Neural progenitor cell (in vitro differentiated cells): Measurements from ENCODE around the gene METTL1.

Source experiments
- EZH2 ChIP-seq: fragments of 200-600 bp; sonication (generic); IDR thresholded peaks from 2 replicates; pipeline ENCODE4 v1.6.1; 2017; ENCODE audit warnings: antibody characterized with exemption, mild to moderate bottlenecking, moderate library complexity
- EZH2phosphoT487 ChIP-seq: fragments of 200-600 bp; sonication (generic); IDR thresholded peaks from 2 replicates; pipeline ENCODE4 v1.6.1; 2017; ENCODE audit warnings: antibody characterized with exemption
- TF ChIP-seq, protein P1 (sequence below): fragments of 200-600 bp; sonication (generic); IDR thresholded peaks from 2 replicates; pipeline ENCODE4 v1.5.1; 2017; ENCODE audit warnings: antibody characterized with exemption, mild to moderate bottlenecking

GRCh38 chr12:57723630-57723962 lies 48.3 kb downstream of the METTL1 start:
- TF ChIP-seq, protein P1, sequence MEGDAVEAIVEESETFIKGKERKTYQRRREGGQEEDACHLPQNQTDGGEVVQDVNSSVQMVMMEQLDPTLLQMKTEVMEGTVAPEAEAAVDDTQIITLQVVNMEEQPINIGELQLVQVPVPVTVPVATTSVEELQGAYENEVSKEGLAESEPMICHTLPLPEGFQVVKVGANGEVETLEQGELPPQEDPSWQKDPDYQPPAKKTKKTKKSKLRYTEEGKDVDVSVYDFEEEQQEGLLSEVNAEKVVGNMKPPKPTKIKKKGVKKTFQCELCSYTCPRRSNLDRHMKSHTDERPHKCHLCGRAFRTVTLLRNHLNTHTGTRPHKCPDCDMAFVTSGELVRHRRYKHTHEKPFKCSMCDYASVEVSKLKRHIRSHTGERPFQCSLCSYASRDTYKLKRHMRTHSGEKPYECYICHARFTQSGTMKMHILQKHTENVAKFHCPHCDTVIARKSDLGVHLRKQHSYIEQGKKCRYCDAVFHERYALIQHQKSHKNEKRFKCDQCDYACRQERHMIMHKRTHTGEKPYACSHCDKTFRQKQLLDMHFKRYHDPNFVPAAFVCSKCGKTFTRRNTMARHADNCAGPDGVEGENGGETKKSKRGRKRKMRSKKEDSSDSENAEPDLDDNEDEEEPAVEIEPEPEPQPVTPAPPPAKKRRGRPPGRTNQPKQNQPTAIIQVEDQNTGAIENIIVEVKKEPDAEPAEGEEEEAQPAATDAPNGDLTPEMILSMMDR = no peak
- TF ChIP-seq EZH2 (no peak), EZH2phosphoT487 (no peak)
